ENCODE results near the gene IPO13.

IPO13 gene

GRCh38 chr1:43949678-43950077, 2.9 kb downstream of the IPO13 start:
- no peak for DNase-seq (ENCODE audit: low spot score)

- no peak for DNase-seq (ENCODE audit: low spot score)
These were observed 4.6 kb downstream of the IPO13 start for GRCh38 chr1:43951021-43951985.

DNA sequence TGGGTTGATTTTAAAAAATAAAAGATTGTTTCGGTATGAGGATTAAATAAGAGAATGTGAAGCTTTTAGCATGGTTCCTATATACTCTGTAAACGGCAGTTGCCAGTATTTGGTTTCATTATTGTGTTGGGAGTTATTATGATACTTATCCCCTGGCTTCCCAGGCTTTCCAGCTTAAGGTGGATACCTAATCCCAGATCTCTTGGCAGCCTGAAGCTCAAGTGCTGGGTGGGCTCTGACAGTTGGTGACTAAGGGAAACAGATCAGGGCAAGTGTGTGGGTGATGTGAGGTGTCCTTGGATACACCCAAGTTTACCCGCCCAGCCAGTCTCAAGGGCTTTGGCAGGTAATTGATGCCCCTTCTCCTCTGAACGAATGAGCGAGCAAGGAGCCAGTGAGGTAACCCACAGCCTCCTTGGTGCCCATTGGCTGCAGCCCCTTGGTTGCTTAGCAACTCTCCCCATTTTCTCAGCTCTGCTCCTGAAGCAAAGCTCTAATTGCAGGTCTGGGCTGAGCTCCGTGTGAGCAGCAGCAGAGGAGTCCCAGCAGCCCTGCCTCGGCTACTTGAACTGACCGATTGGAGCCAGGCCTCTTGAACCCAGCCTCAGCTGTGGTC, 6.1 kb downstream of the IPO13 start:
- DNase-seq (ENCODE audit: low spot score): no peak

GRCh38 chr1:43953361-43953760, 6.6 kb downstream of the IPO13 start:
- no peak for DNase-seq (ENCODE audit: low spot score)

GRCh38 chr1:43954036-43954435, 7.3 kb downstream of the IPO13 start:
- no peak for DNase-seq (ENCODE audit: low spot score)

DNA sequence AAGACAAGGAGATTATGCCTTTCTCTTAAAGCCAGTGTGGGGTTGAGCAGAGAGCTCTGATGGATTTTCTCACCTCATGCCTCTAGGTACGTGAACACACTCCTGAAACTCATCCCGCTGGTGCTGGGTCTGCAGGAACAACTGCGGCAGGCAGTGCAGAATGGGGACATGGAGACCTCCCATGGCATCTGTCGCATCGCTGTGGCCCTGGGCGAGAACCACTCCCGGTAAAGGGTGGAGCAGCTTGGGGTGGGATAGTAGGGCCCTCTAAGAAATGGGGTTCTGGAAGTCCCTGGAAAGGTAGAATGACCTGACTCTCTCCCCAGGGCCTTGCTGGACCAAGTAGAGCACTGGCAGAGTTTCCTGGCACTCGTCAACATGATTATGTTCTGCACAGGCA, 9.5 kb downstream of the IPO13 start:
- DNase-seq (ENCODE audit: low spot score): no peak

DNA sequence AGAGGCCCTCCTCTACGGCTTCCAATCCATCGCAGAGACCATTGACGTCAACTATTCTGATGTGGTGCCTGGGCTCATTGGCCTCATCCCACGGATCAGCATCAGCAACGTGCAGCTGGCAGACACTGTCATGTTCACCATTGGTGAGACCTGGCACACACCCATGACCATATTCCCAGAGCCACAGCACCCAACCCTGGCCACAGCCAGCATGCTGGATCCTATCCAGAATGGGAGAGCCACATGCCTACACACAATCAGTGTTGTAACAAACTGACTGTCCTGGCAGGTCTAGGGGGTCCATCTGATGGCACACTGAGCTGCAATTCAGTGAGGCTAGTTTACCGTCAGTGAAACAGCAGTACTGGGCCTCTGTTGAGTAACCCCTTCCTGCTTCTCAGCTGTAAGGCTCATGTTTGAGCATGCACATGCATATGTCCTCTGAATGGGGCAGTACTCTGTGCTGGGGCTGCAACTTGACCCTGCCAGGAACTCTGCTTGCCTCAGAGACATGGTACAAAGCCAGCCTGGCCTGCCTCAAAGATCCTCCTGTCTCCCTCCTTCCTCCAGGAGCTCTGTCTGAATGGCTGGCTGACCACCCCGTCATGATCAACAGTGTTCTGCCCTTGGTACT, 10.8 kb downstream of the IPO13 start:
- DNase-seq (ENCODE audit: low spot score): no peak

DNA sequence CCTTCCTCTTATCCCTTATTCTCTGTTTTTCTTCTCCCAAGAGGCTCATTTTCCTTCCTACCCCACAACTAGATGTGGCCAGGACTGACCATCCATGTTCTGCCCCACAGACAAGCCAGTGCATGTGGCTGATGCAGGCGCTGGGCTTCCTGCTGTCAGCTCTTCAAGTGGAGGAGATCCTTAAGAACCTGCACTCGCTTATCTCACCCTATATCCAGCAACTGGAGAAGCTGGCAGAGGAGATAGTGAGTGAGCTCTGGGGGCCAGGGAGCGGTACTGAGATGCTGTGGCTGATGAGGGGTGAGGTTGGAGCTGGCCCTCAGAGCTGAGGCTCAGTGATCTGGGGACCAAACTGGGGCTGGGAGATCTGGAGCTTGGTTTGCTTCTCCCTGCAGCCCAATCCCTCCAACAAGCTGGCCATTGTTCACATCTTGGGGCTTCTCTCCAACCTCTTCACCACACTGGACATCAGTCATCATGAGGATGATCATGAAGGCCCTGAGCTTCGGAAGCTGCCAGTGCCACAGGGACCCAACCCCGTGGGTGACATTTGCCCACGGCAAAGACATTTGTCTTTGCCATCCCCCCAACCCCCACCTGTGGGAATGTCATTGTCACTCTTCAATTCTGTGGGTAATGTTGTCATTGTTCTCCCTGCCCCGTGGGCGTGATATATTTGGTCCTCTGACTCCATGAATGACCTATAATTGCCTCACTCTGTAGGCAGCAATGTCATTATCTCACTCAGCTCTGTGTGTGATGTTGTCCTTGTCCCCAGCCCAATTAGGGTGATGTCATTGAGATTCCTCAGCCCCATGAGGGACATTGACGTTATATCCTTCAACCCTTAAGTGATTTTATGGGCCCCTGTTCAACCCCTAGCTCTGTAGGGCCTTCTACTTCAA, 11.9 kb downstream of the IPO13 start:
- DNase-seq (ENCODE audit: low spot score): no peak

DNA sequence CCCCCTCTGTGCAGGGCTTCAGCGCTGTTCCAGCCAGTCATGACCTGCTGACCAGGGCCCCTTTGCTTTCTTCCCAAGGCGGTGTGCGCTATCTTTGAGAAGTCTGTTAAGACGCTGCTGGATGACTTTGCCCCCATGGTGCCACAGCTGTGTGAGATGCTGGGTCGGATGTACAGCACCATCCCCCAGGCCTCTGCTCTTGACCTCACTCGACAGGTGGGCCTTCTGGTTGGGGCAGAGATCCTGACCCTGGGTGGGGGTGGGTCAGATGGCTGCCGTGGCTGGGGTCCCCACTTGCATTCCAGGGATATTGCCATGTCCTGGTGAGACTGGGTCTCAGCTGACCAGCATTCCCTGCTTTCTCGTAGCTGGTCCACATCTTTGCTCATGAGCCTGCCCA, 14.0 kb downstream of the IPO13 start:
- DNase-seq (ENCODE audit: low spot score): no peak

GRCh38 chr1:43961692-43962091, 14.9 kb downstream of the IPO13 start:
- DNase-seq (ENCODE audit: low spot score): no peak

DNA sequence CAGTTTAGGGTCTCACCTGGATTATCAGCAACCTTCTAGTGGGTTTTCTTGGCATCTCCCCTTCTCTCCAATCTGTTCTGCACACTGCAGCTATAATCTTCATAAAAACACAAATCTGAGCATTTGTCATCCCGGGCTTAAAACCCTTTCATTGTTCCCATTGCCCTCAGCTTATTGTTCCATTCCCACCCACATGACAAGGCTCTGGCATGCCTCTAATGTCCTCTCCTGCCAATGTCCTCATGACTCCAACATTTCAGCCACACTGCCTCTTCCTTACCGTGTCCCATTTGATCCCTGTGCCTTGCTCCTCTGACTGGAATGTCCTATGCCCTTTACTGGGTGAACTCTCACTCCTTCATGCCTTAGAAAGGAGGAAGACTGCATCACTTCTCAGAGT, 15.6 kb downstream of the IPO13 start:
- DNase-seq (ENCODE audit: low spot score): no peak

DNA sequence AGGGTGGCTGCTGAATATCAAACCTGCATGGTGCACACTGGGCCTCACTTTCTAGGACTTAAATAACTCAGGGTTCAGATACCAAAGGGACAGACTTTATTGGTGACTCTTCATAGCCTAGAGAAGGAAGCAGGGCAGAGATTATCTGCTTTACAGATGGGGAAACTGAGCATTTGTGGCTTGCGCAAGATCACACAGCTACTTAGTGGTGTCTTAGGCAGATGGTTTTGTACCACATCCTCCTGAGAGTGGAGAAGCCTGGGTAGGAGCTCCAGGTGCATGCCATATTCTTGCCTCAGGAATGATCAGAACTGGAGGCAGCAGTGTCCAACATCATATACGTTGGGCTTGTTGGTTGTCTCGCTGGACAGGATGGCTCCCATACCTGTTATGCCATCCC, 16.3 kb downstream of the IPO13 start:
- no peak for DNase-seq (ENCODE audit: low spot score)

GRCh38 chr1:43963890-43964289, 17.1 kb downstream of the IPO13 start:
- no peak for DNase-seq (ENCODE audit: low spot score)

GRCh38 chr1:43965316-43965715, 18.6 kb downstream of the IPO13 start:
- no peak for DNase-seq (ENCODE audit: low spot score)

- no peak for DNase-seq (ENCODE audit: low spot score)
These were observed 21.7 kb downstream of the IPO13 start for GRCh38 chr1:43968348-43968948.

DNA sequence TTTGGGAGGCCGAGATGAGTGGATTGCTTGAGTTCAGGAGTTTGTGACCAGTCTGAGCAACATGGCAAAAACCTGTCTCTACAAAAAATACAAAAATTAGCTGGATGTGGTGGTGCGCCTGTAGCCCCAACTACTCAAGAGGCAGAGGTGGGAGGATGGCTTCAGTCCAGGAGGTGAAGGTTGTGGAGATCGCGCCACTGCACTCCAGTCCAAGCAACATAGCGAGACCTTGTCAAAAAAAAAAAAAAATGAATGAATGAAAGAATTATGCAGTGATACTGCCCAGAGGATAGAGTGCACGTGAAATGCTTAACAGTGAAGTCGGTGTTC, 22.6 kb downstream of the IPO13 start:
- no peak for DNase-seq (ENCODE audit: low spot score)

DNA sequence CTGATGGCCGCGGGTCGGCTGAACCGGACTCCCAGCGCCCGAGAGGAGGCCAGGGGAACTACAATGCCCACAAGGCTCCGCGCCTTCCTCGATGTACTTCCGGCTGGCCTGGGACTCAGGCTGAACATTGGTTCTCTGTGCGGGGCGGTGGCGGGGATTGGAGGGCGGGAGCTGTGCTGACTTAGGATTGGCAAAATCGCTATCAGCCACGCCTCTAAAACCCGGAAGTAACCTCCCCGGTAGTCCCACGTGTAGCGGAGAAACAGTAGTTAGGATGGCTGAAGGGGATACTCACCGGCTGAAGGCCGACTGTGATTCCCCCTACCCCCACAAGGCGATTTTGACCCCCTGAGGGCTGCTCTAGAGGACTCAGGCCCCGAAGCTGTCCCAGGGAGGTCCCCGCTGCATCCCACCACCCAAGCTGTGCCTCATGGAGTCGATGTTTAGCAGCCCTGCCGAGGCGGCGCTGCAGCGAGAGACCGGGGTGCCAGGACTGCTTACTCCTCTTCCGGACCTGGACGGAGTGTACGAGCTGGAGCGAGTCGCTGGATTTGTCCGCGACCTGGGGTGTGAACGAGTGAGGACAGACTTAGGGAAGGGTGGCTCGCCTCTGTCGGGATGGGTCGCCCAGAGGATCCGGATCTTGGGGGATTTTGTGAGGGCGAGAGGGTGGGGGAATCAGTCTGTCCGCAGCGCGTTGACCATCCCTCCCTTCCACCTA, 23.2 kb downstream of the IPO13 start, which contains the start of gene DPH2:
Gene DPH2, plus strand, starts transcription at position 265 of the 721 bp plus-strand sequence. Its CDS starts 166 bp downstream, at position 431.
- peak; percentile 99 for DNase-seq (ENCODE audit: low spot score)

DNA sequence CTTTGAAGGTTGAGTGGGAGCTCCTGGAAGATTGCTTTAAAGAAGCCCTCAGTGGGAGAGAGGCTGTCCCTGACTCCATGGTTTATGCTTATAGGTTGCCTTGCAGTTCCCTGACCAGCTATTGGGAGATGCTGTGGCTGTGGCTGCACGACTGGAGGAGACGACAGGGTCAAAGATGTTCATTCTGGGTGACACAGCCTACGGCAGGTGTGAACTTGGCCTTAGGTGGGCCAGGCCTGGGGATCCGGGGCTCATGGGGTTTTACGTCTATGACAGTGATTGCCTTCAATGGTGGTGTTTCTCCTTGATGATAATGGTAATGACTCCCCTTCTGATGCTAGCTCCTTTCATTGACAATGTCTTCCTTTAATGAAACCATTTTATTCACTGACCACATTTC, 23.8 kb downstream of the IPO13 start:
- no peak for DNase-seq (ENCODE audit: low spot score)

DNA sequence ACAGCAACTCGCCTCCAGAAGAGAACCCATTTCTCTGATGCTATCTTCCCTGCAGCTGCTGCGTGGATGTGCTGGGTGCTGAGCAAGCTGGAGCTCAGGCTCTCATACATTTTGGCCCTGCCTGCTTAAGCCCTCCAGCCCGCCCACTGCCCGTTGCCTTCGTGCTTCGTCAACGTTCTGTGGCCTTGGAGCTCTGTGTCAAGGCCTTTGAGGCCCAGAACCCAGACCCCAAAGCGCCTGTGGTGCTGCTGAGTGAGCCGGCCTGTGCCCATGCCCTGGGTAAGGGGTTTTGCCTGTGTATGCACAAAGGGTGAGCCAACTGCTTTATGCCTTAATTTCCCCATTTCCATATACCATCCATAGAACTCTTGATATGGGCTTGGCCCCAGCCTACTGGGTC, 24.2 kb downstream of the IPO13 start:
- DNase-seq (ENCODE audit: low spot score): no peak

DNA sequence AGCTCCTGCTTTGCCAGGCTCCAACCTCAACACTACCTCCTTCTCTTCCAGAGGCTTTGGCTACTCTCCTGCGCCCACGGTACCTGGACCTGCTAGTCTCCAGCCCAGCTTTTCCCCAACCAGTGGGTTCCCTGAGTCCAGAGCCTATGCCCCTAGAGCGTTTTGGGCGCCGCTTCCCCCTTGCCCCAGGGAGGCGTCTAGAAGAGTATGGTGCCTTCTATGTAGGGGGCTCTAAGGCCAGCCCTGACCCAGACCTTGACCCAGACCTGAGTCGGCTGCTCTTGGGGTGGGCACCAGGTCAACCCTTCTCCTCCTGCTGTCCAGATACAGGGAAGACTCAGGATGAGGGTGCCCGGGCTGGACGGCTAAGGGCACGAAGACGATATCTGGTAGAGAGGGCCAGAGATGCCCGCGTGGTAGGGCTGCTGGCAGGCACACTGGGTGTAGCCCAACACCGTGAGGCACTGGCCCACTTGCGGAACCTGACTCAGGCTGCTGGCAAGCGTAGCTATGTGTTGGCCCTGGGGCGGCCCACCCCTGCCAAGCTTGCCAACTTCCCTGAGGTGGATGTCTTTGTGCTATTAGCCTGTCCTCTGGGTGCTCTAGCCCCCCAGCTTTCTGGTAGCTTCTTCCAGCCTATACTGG, 24.7 kb downstream of the IPO13 start:
- DNase-seq (ENCODE audit: low spot score): no peak
